ENCODE data around the gene ECT2L.

Gene ECT2L

GRCh38 chr6:138795809-138796603 lies at the start of gene ECT2L:
Gene ECT2L (plus strand): TSS chr6:138796087. CDS start chr6:138813275, 17,188 bp downstream.
- no peaks in the 10 kb centered on the region for H3K4me1 ChIP-seq (ENCODE audit: insufficient read depth, poor library complexity, severe bottlenecking)
- peak; percentile 51; the same call in 2 of the 3 replicates for ATAC-seq (ENCODE audit: low read depth)
- peak; percentile 46 for DNase-seq (ENCODE audit: low spot score)
- no peaks in the 10 kb centered on the region for H3K27me3 ChIP-seq (ENCODE audit: insufficient read depth, poor library complexity, severe bottlenecking)
- no peak for TF ChIP-seq CTCF (IDR thresholded peaks at IDR 0.05; ENCODE audit: poor library complexity, severe bottlenecking)
- no peaks in the 10 kb centered on the region for H3K9me3 ChIP-seq (ENCODE audit: severe bottlenecking)
- H3K4me3 ChIP-seq (ENCODE audit: severe bottlenecking), result no peak within 1 kb of the TSS
- 0 out of 2 replicates have a peak, but pooled peaks cover 3% of the 10 kb centered on the region for H3K36me3 ChIP-seq (ENCODE audit: low read depth)
- no peak within 1 kb of the TSS for H3K27ac ChIP-seq (ENCODE audit: poor library complexity, severe bottlenecking)

- TF ChIP-seq CTCF (IDR thresholded peaks at IDR 0.05; ENCODE audit: poor library complexity, severe bottlenecking), result no peak
- no peaks in the 10 kb centered on the region for H3K9me3 ChIP-seq (ENCODE audit: severe bottlenecking)
- H3K27ac ChIP-seq (ENCODE audit: poor library complexity, severe bottlenecking), result no peak overlapping the region
- ATAC-seq (ENCODE audit: low read depth) (no peak), DNase-seq (ENCODE audit: low spot score) (no peak)
- no peak overlapping the region for H3K4me3 ChIP-seq (ENCODE audit: severe bottlenecking)
- H3K36me3 ChIP-seq (ENCODE audit: low read depth), result no peaks in the 10 kb centered on the region
- H3K4me1 ChIP-seq (ENCODE audit: insufficient read depth, poor library complexity, severe bottlenecking), result no peaks in the 10 kb centered on the region
- H3K27me3 ChIP-seq (ENCODE audit: insufficient read depth, poor library complexity, severe bottlenecking), result no peaks in the 10 kb centered on the region
Observed at GRCh38 chr6:138752017-138752416, 43.9 kb upstream of the ECT2L start.

GRCh38 chr6:138757136-138757535 lies 38.8 kb upstream of the ECT2L start:
- ATAC-seq (ENCODE audit: low read depth), result no peak
- Histone ChIP-seq H3K27me3 (ENCODE audit: insufficient read depth, poor library complexity, severe bottlenecking) (no peaks in the 10 kb centered on the region), H3K4me1 (ENCODE audit: insufficient read depth, poor library complexity, severe bottlenecking) (no peaks in the 10 kb centered on the region), H3K4me3 (ENCODE audit: severe bottlenecking) (no peak overlapping the region), H3K36me3 (ENCODE audit: low read depth) (no peaks in the 10 kb centered on the region), H3K27ac (ENCODE audit: poor library complexity, severe bottlenecking) (no peak overlapping the region), H3K9me3 (ENCODE audit: severe bottlenecking) (no peaks in the 10 kb centered on the region)
- DNase-seq (ENCODE audit: low spot score), result no peak
- TF ChIP-seq CTCF (IDR thresholded peaks at IDR 0.05; ENCODE audit: poor library complexity, severe bottlenecking), result no peak

GRCh38 chr6:138765896-138766655 lies 29.8 kb upstream of the ECT2L start:
- Histone ChIP-seq H3K9me3 (ENCODE audit: severe bottlenecking) (no peaks in the 10 kb centered on the region), H3K4me1 (ENCODE audit: insufficient read depth, poor library complexity, severe bottlenecking) (no peaks in the 10 kb centered on the region), H3K4me3 (ENCODE audit: severe bottlenecking) (no peak overlapping the region), H3K36me3 (ENCODE audit: low read depth) (no peaks in the 10 kb centered on the region), H3K27ac (ENCODE audit: poor library complexity, severe bottlenecking) (no peak overlapping the region), H3K27me3 (ENCODE audit: insufficient read depth, poor library complexity, severe bottlenecking) (no peaks in the 10 kb centered on the region)
- ATAC-seq (ENCODE audit: low read depth), result no peak
- peak; percentile 81 for TF ChIP-seq CTCF (IDR thresholded peaks at IDR 0.05; ENCODE audit: poor library complexity, severe bottlenecking)
- DNase-seq (ENCODE audit: low spot score), result no peak

Data from RWPE2 (cell line).